GM18519 (cell line): ENCODE results near the gene VGLL3.

ENCODE experiments used
- ATAC-seq: cut with Tn5 transposase; IDR thresholded peaks from one replicate; pipeline ENCODE4 v1.9.1; 2021; ENCODE audit warnings: mild to moderate bottlenecking, moderate library complexity; ENCODE audit not compliant: unreplicated experiment, low FRiP score

The VGLL3 gene

GRCh38 chr3:86954747-86955146 lies 36.2 kb downstream of the VGLL3 start:
- no peak for ATAC-seq

- no peak for ATAC-seq
These were observed 36.7 kb downstream of the VGLL3 start for GRCh38 chr3:86954226-86954625.

- ATAC-seq: no peak
These were observed 39.6 kb downstream of the VGLL3 start for GRCh38 chr3:86951322-86951721.

GRCh38 chr3:86950717-86951116 lies 40.2 kb downstream of the VGLL3 start:
- no peak for ATAC-seq

- ATAC-seq: no peak
These were observed 41.1 kb downstream of the VGLL3 start for GRCh38 chr3:86949850-86950249.

- ATAC-seq: no peak
These were observed 42.1 kb downstream of the VGLL3 start for GRCh38 chr3:86948822-86949221.

GRCh38 chr3:86942206-86942605 lies 48.7 kb downstream of the VGLL3 start:
- no peak for ATAC-seq

GRCh38 chr3:86938416-86939105 lies 52.4 kb downstream of the VGLL3 start:
- ATAC-seq: no peak

- no peak for ATAC-seq
These were observed 53.6 kb downstream of the VGLL3 start for GRCh38 chr3:86937306-86937791.

GRCh38 chr3:86934851-86935250 lies 56.1 kb downstream of the VGLL3 start:
- ATAC-seq: no peak

- ATAC-seq: no peak
These were observed 60.1 kb downstream of the VGLL3 start for GRCh38 chr3:86930831-86931230.

GRCh38 chr3:86930181-86930580 lies 60.8 kb downstream of the VGLL3 start:
- ATAC-seq: no peak

- ATAC-seq: no peak
These were observed 61.9 kb downstream of the VGLL3 start for GRCh38 chr3:86929046-86929445.

GRCh38 chr3:86923071-86923491 lies 67.9 kb downstream of the VGLL3 start:
- ATAC-seq: no peak

- ATAC-seq: no peak
These were observed 68.8 kb downstream of the VGLL3 start for GRCh38 chr3:86921971-86922680.

- ATAC-seq: no peak
These were observed 76.3 kb downstream of the VGLL3 start for GRCh38 chr3:86914670-86915069.

- ATAC-seq: no peak
These were observed 77.8 kb downstream of the VGLL3 start for GRCh38 chr3:86913160-86913559.

- ATAC-seq: no peak
These were observed 95.7 kb downstream of the VGLL3 start for GRCh38 chr3:86895202-86895601.

GRCh38 chr3:86890741-86891396 lies 100.1 kb downstream of the VGLL3 start:
- no peak for ATAC-seq
